OCI-LY1 (cell line): ENCODE results near the gene CYP2C18.
"Not testable (repeated sequence)": the region's sequence is repeated elsewhere in the genome, so short reads cannot be mapped to it uniquely, and the experiment has no call there.

Experiments
- H2AFZ ChIP-seq: fragments of 200-600 bp; sonication (generic), shearing (Covaris generic); 2 replicates; pipeline ENCODE4 v1.6.0; 2014; ENCODE audit warnings: antibody characterized with exemption, mild to moderate bottlenecking, low read length
- H3F3A ChIP-seq: fragments of 200-600 bp; sonication (generic), shearing (Covaris generic); 2 replicates; pipeline ENCODE4 v1.6.0; 2014; ENCODE audit warnings: mild to moderate bottlenecking, antibody characterized with exemption, low read length, moderate library complexity; ENCODE audit not compliant: insufficient read depth
- H3K27ac ChIP-seq: fragments of 200-600 bp; sonication (generic); 2 replicates; pipeline ENCODE4 v1.5.1; 2014; ENCODE audit warnings: low read length, mixed run types, mild to moderate bottlenecking, low read depth; ENCODE audit not compliant: poor library complexity, severe bottlenecking
- H3K27me3 ChIP-seq: fragments of 200-600 bp; sonication (generic); 2 replicates; pipeline ENCODE4 v1.6.0; 2014; ENCODE audit warnings: antibody characterized with exemption, mild to moderate bottlenecking, low read length, moderate library complexity; ENCODE audit not compliant: insufficient read depth
- H3K36me3 ChIP-seq: fragments of 200-600 bp; sonication (generic); 2 replicates; pipeline ENCODE4 v1.6.1; 2014; ENCODE audit warnings: mild to moderate bottlenecking, antibody characterized with exemption, low read length, moderate library complexity, mixed read lengths; ENCODE audit not compliant: insufficient read depth
- H3K4me1 ChIP-seq: fragments of 200-600 bp; sonication (generic); 2 replicates; pipeline ENCODE4 v1.5.1; 2014; ENCODE audit warnings: mild to moderate bottlenecking, low read length, moderate library complexity; ENCODE audit not compliant: insufficient read depth, severe bottlenecking
- H3K4me2 ChIP-seq: fragments of 200-600 bp; sonication (generic), shearing (Covaris generic); 2 replicates; pipeline ENCODE4 v1.6.1; 2014; ENCODE audit warnings: low read length
- H3K4me3 ChIP-seq: fragments of 200-600 bp; sonication (generic); 2 replicates; pipeline ENCODE4 v1.5.1; 2014; ENCODE audit warnings: low read length, low read depth, mild to moderate bottlenecking, mixed read lengths; ENCODE audit not compliant: poor library complexity, severe bottlenecking
- H3K79me2 ChIP-seq: fragments of 200-600 bp; shearing (Covaris generic); 2 replicates; pipeline ENCODE4 v1.6.1; 2016; ENCODE audit warnings: mixed run types, low read length, mixed read lengths; ENCODE audit not compliant: insufficient read depth
- H3K9ac ChIP-seq: fragments of 200-600 bp; sonication (generic), shearing (Covaris generic); 2 replicates; pipeline ENCODE4 v1.6.1; 2014; ENCODE audit warnings: mild to moderate bottlenecking, low read length, mixed read lengths
- H3K9me2 ChIP-seq: fragments of 200-600 bp; sonication (generic), shearing (Covaris generic); 2 replicates; pipeline ENCODE4 v1.6.1; 2014; ENCODE audit warnings: low read depth, mild to moderate bottlenecking, low read length, mixed read lengths
- H3K9me3 ChIP-seq: fragments of 200-600 bp; shearing (Covaris generic); 2 replicates; pipeline ENCODE4 v1.6.1; 2014; ENCODE audit warnings: low read length, mixed read lengths
- H4K20me1 ChIP-seq: fragments of 200-600 bp; sonication (generic), shearing (Covaris generic); 2 replicates; pipeline ENCODE4 v1.6.0; 2016; ENCODE audit warnings: mild to moderate bottlenecking, low read length; ENCODE audit not compliant: insufficient read depth
- EZH2 ChIP-seq: fragments of 200-600 bp; sonication (generic), shearing (Covaris generic); IDR thresholded peaks from 2 replicates; pipeline ENCODE4 v1.8.0; 2017; ENCODE audit warnings: borderline replicate concordance, mixed run types, mild to moderate bottlenecking, antibody characterized with exemption, low read length, moderate library complexity, mixed read lengths
- TF ChIP-seq, protein P1 (sequence below): fragments of 200-600 bp; sonication (generic), shearing (Covaris generic); IDR thresholded peaks from 2 replicates; pipeline ENCODE4 v1.5.1; 2017; ENCODE audit warnings: mild to moderate bottlenecking, antibody characterized with exemption, low read length, moderate library complexity, mixed read lengths

Gene CYP2C18

DNA sequence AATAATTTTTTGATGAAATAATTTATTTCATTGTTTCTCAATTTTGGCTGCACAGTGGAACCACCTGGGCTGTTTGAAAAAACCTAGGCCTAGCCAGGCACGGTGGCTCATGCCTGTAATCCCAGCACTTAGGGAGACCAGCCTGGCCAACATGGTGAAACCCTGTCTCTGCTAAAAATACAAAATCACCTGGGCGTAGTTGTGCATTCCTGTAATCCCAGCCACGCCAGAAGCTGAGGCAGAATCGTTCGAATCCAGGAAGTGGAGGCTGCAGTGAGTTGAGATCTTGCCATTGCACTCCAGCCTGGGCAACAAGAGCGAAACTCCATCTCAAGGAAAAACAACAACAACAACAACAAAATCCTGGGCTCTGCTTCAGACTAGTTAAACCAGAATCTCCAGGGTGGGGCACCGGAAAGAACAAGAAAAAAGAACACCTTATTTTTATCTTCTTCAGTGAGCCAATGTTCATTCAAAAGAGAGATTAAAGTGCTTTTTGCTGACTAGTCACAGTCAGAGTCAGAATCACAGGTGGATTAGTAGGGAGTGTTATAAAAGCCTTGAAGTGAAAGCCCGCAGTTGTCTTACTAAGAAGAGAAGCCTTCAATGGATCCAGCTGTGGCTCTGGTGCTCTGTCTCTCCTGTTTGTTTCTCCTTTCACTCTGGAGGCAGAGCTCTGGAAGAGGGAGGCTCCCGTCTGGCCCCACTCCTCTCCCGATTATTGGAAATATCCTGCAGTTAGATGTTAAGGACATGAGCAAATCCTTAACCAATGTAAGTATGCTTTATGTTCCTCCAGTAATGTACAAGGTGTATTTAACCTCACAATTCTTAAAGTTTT, at the start of gene CYP2C18:
Gene CYP2C18, plus strand, starts transcription at position 516 of the 841 bp plus-strand sequence. Its CDS starts 91 bp downstream, at position 607.
- Histone ChIP-seq H3K27ac (no peak within 1 kb of the TSS), H3K4me1 (no peaks in the 10 kb centered on the region), H3F3A (no peaks in the 10 kb centered on the region), H4K20me1 (no peaks in the 10 kb centered on the region), H3K4me3 (no peak within 1 kb of the TSS), H3K9me3 (no peaks in the 10 kb centered on the region), H3K9me2 (no peaks in the 10 kb centered on the region), H3K36me3 (no peaks in the 10 kb centered on the region), H3K27me3 (no peaks in the 10 kb centered on the region), H3K79me2 (no peaks in the 10 kb centered on the region), H2AFZ (no peak within 1 kb of the TSS), H3K9ac (no peak within 1 kb of the TSS), H3K4me2 (no peak within 1 kb of the TSS)
- TF ChIP-seq, protein P1, sequence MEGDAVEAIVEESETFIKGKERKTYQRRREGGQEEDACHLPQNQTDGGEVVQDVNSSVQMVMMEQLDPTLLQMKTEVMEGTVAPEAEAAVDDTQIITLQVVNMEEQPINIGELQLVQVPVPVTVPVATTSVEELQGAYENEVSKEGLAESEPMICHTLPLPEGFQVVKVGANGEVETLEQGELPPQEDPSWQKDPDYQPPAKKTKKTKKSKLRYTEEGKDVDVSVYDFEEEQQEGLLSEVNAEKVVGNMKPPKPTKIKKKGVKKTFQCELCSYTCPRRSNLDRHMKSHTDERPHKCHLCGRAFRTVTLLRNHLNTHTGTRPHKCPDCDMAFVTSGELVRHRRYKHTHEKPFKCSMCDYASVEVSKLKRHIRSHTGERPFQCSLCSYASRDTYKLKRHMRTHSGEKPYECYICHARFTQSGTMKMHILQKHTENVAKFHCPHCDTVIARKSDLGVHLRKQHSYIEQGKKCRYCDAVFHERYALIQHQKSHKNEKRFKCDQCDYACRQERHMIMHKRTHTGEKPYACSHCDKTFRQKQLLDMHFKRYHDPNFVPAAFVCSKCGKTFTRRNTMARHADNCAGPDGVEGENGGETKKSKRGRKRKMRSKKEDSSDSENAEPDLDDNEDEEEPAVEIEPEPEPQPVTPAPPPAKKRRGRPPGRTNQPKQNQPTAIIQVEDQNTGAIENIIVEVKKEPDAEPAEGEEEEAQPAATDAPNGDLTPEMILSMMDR, result no peak
- TF ChIP-seq EZH2, result no peak

DNA sequence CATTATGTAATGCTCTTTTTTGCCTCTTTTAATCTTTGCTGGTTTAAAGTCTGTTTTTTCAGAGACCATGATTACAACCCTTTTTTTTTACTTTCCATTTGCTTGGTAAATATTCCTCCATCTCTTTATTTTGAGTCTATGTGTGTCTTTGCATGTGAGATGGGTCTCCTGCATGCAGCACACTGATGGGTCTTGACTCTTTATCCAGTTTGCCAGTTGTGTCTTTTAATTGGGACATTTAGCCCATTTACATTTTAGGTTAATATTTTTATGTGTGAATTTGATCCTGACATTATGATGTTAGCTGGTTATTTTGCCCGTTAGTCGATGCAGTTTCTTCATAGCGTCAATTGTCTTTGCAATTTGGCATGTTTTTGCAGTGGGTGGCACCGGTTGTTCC, 45.4 kb upstream of the CYP2C18 start:
- H3K4me3 ChIP-seq, H3K9ac ChIP-seq, H3K4me1 ChIP-seq, H3K36me3 ChIP-seq, H2AFZ ChIP-seq, H3K9me2 ChIP-seq, H3K4me2 ChIP-seq, H3F3A ChIP-seq, H4K20me1 ChIP-seq, H3K9me3 ChIP-seq, H3K27me3 ChIP-seq, H3K27ac ChIP-seq, H3K79me2 ChIP-seq: not testable (repeated sequence)

DNA sequence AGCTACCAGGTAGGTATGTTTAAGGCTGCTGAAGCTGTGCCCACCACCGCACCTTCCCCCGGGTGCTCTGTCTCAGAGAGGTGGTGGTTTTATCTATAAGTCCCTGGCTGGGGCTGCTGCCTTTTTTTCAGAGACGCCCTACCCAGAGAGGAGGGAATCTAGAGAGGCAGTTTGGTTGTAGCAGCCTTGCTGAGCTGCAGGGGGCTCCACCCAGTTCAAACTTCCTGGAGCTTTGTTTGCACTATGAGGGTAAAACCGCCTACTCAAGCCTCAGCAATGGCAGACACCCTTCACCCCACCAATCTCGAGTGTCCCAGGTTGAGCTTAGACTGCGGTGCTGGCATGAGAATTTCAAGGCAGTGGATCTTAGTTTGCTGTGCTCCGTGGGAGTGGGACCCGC, 43.6 kb upstream of the CYP2C18 start:
- H3K4me3 ChIP-seq, result no peak overlapping the region
- no peak overlapping the region for H3K9ac ChIP-seq
- no peaks in the 10 kb centered on the region for H3K79me2 ChIP-seq
- H4K20me1 ChIP-seq, result no peaks in the 10 kb centered on the region
- no peaks in the 10 kb centered on the region for H3K4me1 ChIP-seq
- H3F3A ChIP-seq, result no peaks in the 10 kb centered on the region
- no peak overlapping the region for H3K27ac ChIP-seq
- no peak overlapping the region for H3K4me2 ChIP-seq
- no peaks in the 10 kb centered on the region for H3K9me2 ChIP-seq
- no peak overlapping the region for H2AFZ ChIP-seq
- TF ChIP-seq, protein P1, result no peak
- no peak for TF ChIP-seq EZH2
- H3K27me3 ChIP-seq, result no peaks in the 10 kb centered on the region
- H3K9me3 ChIP-seq, result no peaks in the 10 kb centered on the region
- H3K36me3 ChIP-seq, result no peaks in the 10 kb centered on the region

DNA sequence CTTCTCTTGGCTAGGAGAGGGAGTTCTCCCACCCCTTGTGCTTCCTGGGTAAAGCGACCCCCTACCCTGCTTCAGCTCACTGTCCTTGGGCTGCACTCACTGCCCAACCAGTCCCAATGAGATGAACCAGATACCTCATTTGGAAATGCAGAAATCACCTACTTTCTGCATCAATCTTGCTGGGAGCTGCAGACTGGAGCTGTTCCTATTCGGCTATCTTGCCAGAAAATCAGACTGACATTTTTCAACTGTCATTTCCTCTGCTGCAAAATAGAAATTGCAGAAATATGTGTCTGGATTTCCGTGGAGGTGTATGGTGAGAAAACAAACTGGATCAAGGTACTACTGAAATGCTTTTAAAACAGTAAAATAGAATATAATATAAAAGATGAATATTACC, 43.0 kb upstream of the CYP2C18 start:
- H4K20me1 ChIP-seq, result no peaks in the 10 kb centered on the region
- no peak overlapping the region for H2AFZ ChIP-seq
- H3F3A ChIP-seq, result no peaks in the 10 kb centered on the region

More for the DNA sequence above, 43.0 kb upstream of the CYP2C18 start:
- no peaks in the 10 kb centered on the region for H3K27me3 ChIP-seq
- H3K36me3 ChIP-seq, result no peaks in the 10 kb centered on the region
- no peaks in the 10 kb centered on the region for H3K79me2 ChIP-seq
- no peak overlapping the region for H3K4me3 ChIP-seq
- TF ChIP-seq EZH2, result no peak
- TF ChIP-seq, protein P1, result no peak
- H3K9me3 ChIP-seq, result no peaks in the 10 kb centered on the region
- no peaks in the 10 kb centered on the region for H3K4me1 ChIP-seq
- H3K9ac ChIP-seq, result no peak overlapping the region
- no peak overlapping the region for H3K4me2 ChIP-seq
- H3K9me2 ChIP-seq, result no peaks in the 10 kb centered on the region
- no peak overlapping the region for H3K27ac ChIP-seq
